SK-N-MC (cell line): Measurements from ENCODE around the gene DNAH11.

Source experiments
- EZH2 ChIP-seq: fragments of 200-600 bp; sonication (generic); IDR thresholded peaks from one replicate; pipeline ENCODE4 v1.6.1; 2017; ENCODE audit warnings: antibody characterized with exemption
- FOXP2 ChIP-seq: optimal IDR thresholded peaks from 2 replicates; pipeline ENCODE3; 2011; ENCODE audit warnings: mild to moderate bottlenecking, moderate library complexity; ENCODE audit not compliant: insufficient read depth; ENCODE audit errors: extremely low read length, control extremely low read depth
- POLR2AphosphoS5 ChIP-seq: IDR thresholded peaks from 2 replicates; pipeline ENCODE4 v1.6.1; 2012; ENCODE audit warnings: mild to moderate bottlenecking, low read depth, low read length, borderline replicate concordance

GRCh38 chr7:21942955-21943354 is 400.1 kb downstream of the DNAH11 start:
- no peak for TF ChIP-seq FOXP2
- TF ChIP-seq POLR2AphosphoS5 = no peak
- TF ChIP-seq EZH2 = no peak
